GM12865 (cell line): ENCODE measurements around the gene PPP2R1B.

Experiments used
- DNase-seq: peaks from one replicate; pipeline ENCODE4 v3.0.0; 2010; ENCODE audit warnings: low read depth
- H3K4me3 ChIP-seq: 2 replicates; pipeline ENCODE4 v1.5.1; 2011; ENCODE audit warnings: mild to moderate bottlenecking, low read depth, low read length, control low read depth
- CTCF ChIP-seq: IDR thresholded peaks from 2 replicates; pipeline ENCODE4 v1.5.1; 2011; ENCODE audit warnings: low read length, control low read depth, low read depth, inconsistent platforms; ENCODE audit not compliant: insufficient read depth; ENCODE audit errors: missing control alignments

PPP2R1B gene

GRCh38 chr11:111733611-111734088 lies 32.5 kb downstream of the PPP2R1B start:
- no peak for DNase-seq
- no peak overlapping the region for H3K4me3 ChIP-seq
- no peak for TF ChIP-seq CTCF

- no peak for TF ChIP-seq CTCF
- no peak overlapping the region for H3K4me3 ChIP-seq
- DNase-seq = no peak
Observed at GRCh38 chr11:111733016-111733415, 33.2 kb downstream of the PPP2R1B start.

- DNase-seq = no peak
- no peak overlapping the region for H3K4me3 ChIP-seq
- no peak for TF ChIP-seq CTCF
Observed at GRCh38 chr11:111731821-111732220, 34.4 kb downstream of the PPP2R1B start.

GRCh38 chr11:111730871-111731591 lies 35.2 kb downstream of the PPP2R1B start:
- no peak overlapping the region for H3K4me3 ChIP-seq
- no peak for DNase-seq
- no peak for TF ChIP-seq CTCF

GRCh38 chr11:111729831-111730311 lies 36.3 kb downstream of the PPP2R1B start:
- H3K4me3 ChIP-seq = no peak overlapping the region
- TF ChIP-seq CTCF = no peak
- no peak for DNase-seq

GRCh38 chr11:111729071-111729830 lies 36.9 kb downstream of the PPP2R1B start:
- no peak for DNase-seq
- TF ChIP-seq CTCF = no peak
- no peak overlapping the region for H3K4me3 ChIP-seq
